AG09319 (cell line): ENCODE data around the gene UBA6.
A peak's percentile ranks its signal among the peaks of the same experiment; 100 is the strongest.

Experiments
- DNase-seq: peaks from one replicate; pipeline ENCODE4 v3.0.0-alpha.2; 2010; ENCODE audit warnings: low read depth; ENCODE audit errors: extremely low read depth
- CTCF ChIP-seq: IDR thresholded peaks from 2 replicates; pipeline ENCODE4 v1.5.1; 2011; ENCODE audit warnings: low read depth, mild to moderate bottlenecking, inconsistent platforms, low read length, moderate library complexity

UBA6 gene

DNA sequence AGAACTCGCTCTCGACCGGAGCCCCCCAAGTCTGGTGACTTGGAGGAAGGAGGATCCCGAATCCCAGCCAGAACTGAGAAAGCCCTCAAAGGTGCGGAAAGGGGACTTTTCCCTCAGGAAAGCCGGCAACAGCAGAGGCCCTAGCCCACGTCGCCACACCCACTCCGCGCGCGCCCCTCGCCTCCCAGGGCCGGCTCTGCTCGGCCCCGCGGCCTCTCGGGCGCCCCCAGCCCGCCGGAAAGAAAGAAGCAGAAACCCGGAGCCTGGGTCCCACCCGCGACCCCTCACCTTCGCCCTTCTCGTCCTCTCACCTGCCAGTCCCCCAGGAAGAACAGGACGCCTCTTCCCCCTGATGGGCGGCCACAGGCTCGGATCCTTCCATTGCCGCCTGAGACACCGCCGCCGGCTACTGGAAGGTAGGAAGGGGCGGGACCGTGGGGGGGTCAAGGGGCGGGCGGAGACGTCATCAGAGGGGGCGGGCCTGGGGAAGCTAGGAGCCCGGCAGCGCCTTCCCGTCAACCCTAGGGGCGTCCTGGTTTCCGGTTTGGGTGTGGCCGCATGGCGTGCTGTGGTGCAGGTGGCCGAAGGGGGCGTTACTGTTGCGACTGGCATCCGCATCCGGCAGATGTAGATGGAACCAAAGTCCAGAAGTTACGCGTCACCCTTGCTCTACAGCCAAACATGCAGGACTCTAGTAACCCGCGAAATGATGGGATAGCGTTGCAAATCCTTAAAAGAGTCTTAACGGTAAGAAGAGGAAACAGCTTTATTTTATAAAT is at the start of gene UBA6:
Gene UBA6, minus strand, starts transcription at position 418 of the 779 bp plus-strand sequence. Its CDS starts 36 bp downstream, at position 382.
- peak; percentile 93 for DNase-seq
- peak; percentile 28 for TF ChIP-seq CTCF

- TF ChIP-seq CTCF: no peak
Measured at GRCh38 chr4:67750691-67751090, 49.7 kb upstream of the UBA6 start.

GRCh38 chr4:67749286-67749685 is 48.3 kb upstream of the UBA6 start:
- TF ChIP-seq CTCF: no peak
- no peak for DNase-seq

More at GRCh38 chr4:67750691-67751090, 49.7 kb upstream of the UBA6 start:
- no peak for DNase-seq

DNA sequence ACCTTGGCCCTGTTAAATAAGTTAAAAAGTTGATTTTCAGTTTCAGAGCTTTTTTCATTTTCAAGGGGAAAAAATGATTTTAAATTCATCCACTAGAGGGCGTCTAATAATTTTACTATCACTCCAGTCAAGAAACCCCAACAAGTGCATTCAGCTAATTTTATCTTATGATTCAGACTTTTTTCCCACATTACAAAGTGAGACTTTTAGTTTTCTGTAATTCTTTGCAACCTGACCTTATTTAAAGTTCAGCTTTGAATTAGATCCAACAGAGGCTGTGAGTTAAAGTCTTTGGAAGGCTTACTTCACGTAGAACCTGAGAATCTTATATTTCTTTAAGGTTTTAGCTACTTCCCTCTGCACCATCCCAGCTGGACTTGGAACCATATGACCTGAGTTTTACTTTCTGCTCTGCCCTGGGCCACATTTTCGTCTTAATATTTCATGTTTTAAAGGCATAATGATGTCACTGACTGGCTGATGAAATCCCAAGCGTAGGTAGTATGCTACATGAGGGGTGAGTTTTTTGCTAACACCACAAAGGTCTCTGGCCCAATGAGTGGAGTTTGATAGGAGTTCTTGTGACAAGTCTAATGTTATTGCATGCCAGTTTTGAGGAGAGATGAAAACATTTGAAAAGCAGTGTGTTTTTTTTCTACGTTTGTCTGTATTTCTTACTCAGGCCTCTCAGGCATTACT is 46.0 kb upstream of the UBA6 start:
- TF ChIP-seq CTCF: peak; percentile 48

GRCh38 chr4:67744561-67745283 is 43.8 kb upstream of the UBA6 start:
- no peak for DNase-seq
- TF ChIP-seq CTCF: no peak

More for the DNA sequence above, 46.0 kb upstream of the UBA6 start:
- no peak for DNase-seq

DNA sequence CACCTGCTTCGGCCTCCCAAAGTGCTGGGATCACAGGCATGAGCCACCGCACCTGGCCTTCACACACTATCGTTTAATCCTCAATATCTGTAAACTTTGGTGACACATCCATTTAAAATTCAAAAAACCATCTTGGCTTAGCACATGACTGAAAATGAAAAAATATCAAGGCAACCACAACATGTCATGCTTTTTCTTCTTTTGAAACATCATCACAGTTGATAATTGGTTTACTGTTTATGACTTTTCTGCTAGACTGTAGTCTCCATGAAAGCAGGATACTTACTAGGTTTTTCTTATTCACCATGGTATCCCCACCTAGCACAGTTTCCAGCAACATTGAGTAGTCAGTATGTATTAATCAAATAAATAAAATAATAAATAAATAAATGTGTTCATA is 42.2 kb upstream of the UBA6 start:
- no peak for DNase-seq
- no peak for TF ChIP-seq CTCF
